ENCODE results near the gene FAM227A. TPM values are rescaled to one million over a fixed set of nuclear protein-coding genes. Genes with fewer than 3 reads are reported as not detected.

Gene FAM227A
- total and polyA plus RNA-seq, 2 of the 4 experiments (the other 2 are of a cell fraction), result 1.3 to 1.4 TPM

DNA sequence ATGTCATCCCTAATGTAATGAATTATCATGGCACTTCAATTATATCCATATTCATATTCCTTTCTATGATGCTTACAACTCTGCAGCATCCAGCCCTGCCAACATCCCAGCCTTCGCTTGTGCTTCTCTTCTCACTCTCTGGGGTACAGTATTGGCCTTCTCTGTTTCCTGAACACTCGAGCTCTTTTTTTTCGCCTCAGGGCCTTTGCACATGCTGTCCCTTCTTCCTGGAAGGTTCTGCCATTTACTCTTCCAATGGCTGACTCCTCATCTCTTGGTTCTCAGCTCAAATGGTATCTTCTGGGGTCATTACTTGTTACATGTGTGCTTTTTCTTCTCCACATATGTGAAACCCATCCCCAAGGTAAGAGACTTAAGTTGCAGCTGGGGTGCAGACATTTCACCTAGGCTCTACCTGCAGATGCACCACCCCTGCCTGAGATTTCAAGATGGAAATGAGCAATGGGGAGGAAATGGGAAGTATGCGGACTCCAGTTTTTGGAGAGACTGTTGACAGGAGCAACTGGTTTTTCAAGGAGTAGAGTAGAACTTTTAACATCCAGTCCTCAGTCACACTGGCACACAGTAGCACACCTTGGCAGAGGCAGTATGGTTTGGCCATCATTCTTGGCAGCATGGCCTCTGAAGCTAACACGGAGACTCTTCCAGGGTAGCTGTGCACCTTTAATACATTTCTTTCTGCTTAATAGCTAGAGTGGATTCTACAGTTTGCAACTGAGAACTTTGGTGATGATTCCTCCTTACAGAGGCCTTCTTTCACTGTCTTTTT lies 43.8 kb downstream of the FAM227A start:
- no peaks in the 10 kb centered on the region for H4K20me1 ChIP-seq (ENCODE audit: insufficient read depth, low read length)
- H4K5ac ChIP-seq (ENCODE audit: low read depth, low read length), result no peak overlapping the region
- H2BK120ac ChIP-seq (ENCODE audit: low read depth, low read length), result no peak overlapping the region
- ATAC-seq (ENCODE audit: low read depth) (no peak), DNase-seq (no peak)
- H2BK5ac ChIP-seq (ENCODE audit: low read depth, low read length, poor library complexity, severe bottlenecking), result no peak overlapping the region
- H3K9me1 ChIP-seq (ENCODE audit: insufficient read depth, low read length), result 0 out of 2 replicates have a peak, but pooled peaks cover 3% of the 10 kb centered on the region
- no peak overlapping the region for H3K14ac ChIP-seq (replicated peaks; ENCODE audit: low read depth, low read length)
- TF ChIP-seq USF2 (IDR thresholded peaks at IDR 0.05; ENCODE audit: low read depth, low read length), result no peak
- TF ChIP-seq RCOR1 (IDR thresholded peaks at IDR 0.05; ENCODE audit: insufficient replicate concordance, low read length), result no peak
- no peak for TF ChIP-seq ELK1 (IDR thresholded peaks at IDR 0.05; ENCODE audit: borderline replicate concordance, low read depth, low read length)
- TF ChIP-seq CEBPB (IDR thresholded peaks at IDR 0.05; ENCODE audit: low read depth, low read length), result no peak
- H2BK15ac ChIP-seq (ENCODE audit: low read depth, low read length), result no peak overlapping the region
- H3K27me3 ChIP-seq (ENCODE audit: control insufficient read depth, insufficient read depth, low read length), result no peaks in the 10 kb centered on the region
- ChIA-PET CTCF (no interaction called here), POLR2A (ENCODE audit: unreplicated experiment) (no interaction called here)
- dilution Hi-C loops (cut with HindIII; ENCODE audit: low sequenced_read_pairs, unreplicated experiment), result no loop called here
- no peak overlapping the region for H3K4ac ChIP-seq (ENCODE audit: low read depth, low read length)
- no peak overlapping the region for H3K23ac ChIP-seq (ENCODE audit: low read depth, low read length)
- no peak overlapping the region for H3K4me3 ChIP-seq (ENCODE audit: insufficient read depth, low read depth, low read length)
- no TSS peak for BruUV-seq (replicated peaks)
- intact Hi-C loops (cut with micrococcal nuclease), result no loop called here
- no peaks in the 10 kb centered on the region for H3K79me1 ChIP-seq (ENCODE audit: low read depth in 1 of 2, low read length in 2 of 2)
- peaks cover 2% of the 10 kb centered on the region; the same call in 1 of the 2 replicates for H3K4me1 ChIP-seq (ENCODE audit: control insufficient read depth, insufficient read depth, low read length)
- H2AK9ac ChIP-seq (replicated peaks; ENCODE audit: low read depth, low read length, poor library complexity), result no peak overlapping the region
- no peak overlapping the region for H2BK20ac ChIP-seq (ENCODE audit: low read depth, low read length)
- no peak overlapping the region for H2AFZ ChIP-seq (replicated peaks; ENCODE audit: low read length, poor library complexity)
- H3K27ac ChIP-seq (ENCODE audit: insufficient read depth, low read length), result no peak overlapping the region
- no peak overlapping the region for H4K8ac ChIP-seq (ENCODE audit: low read depth in 2 of 2, low read length in 2 of 2)
- no peak overlapping the region for H3K56ac ChIP-seq (ENCODE audit: extremely low read depth, insufficient read depth, low read length)
- no peaks in the 10 kb centered on the region for H3K36me3 ChIP-seq (ENCODE audit: control insufficient read depth, insufficient read depth, low read length)
- no peak overlapping the region for H3K9ac ChIP-seq (ENCODE audit: low read depth, low read length)
- in situ Hi-C loops (cut with MboI; ENCODE audit: low sequenced_read_pairs), result no loop called here
- H3K18ac ChIP-seq (ENCODE audit: low read depth, low read length), result no peak overlapping the region
- H2AK5ac ChIP-seq (ENCODE audit: low read depth, low read length), result no peak overlapping the region
- WGBS, 2 experiments (ENCODE audit: extremely low coverage in 2 of 2, insufficient read length in 1 of 2), result 87% methylated on average over 3 of the region's 5 CpGs; no CpG with 5 or more reads in 1 of the 2 experiments
- H3K9me3 ChIP-seq (ENCODE audit: control insufficient read depth, insufficient read depth, low read length), result no peaks in the 10 kb centered on the region
- H3K4me2 ChIP-seq (ENCODE audit: low read depth, low read length), result no peak overlapping the region
- no peak overlapping the region for H4K91ac ChIP-seq (ENCODE audit: insufficient read depth, low read depth, low read length)

All from IMR-90 (cell line).